Left lung (tissue), 10 donors: ENCODE results near the gene FAM241B. TPM values are rescaled to one million over a fixed set of nuclear protein-coding genes. Genes with fewer than 3 reads are reported as not detected.

Experiments used
- ATAC-seq: fragments of 200-7000 bp; cut with Tn5 transposase; one replicate; pipeline ENCODE4 v1.9.1; 2020; ENCODE audit warnings: moderate library complexity
- DNase-seq, 4 donors: peaks; one replicate each; pipeline ENCODE4 v3.0.0-alpha.2; 2013 to 2020
- H3K27ac ChIP-seq, 2 donors: fragments of 200-600 bp; sonication (generic) in 1 of 2; one replicate each; pipeline versions ENCODE4 v1.5.0 to v1.8.0; 2020 to 2021
- H3K27me3 ChIP-seq, 2 donors: fragments of 200-600 bp; sonication (generic) in 1 of 2; one replicate each; pipeline versions ENCODE4 v1.5.0 to v1.8.0; 2020 to 2021
- H3K36me3 ChIP-seq, 2 donors: fragments of 200-600 bp; sonication (generic) in 1 of 2; one replicate each; pipeline versions ENCODE4 v1.5.0 to v1.8.0; 2020 to 2021
- H3K4me1 ChIP-seq, 2 donors: fragments of 200-600 bp; one replicate each; pipeline ENCODE4 v1.8.0; 2021
- H3K4me3 ChIP-seq, 2 donors: fragments of 200-600 bp; sonication (generic) in 1 of 2; one replicate each; pipeline versions ENCODE4 v1.5.0 to v1.8.0; 2020 to 2021; ENCODE audit warnings: mild to moderate bottlenecking in 1 of 2
- H3K9me3 ChIP-seq, 2 donors: fragments of 200-600 bp; sonication (generic) in 1 of 2; one replicate each; pipeline versions ENCODE4 v1.5.0 to v1.8.0; 2020 to 2021
- CTCF ChIP-seq, 2 donors: fragments of 200-600 bp; sonication (generic) in 1 of 2; IDR thresholded peaks; one replicate each; pipeline versions ENCODE4 v1.5.0 to v1.8.0; 2021; ENCODE audit warnings: antibody characterized with exemption in 2 of 2
- intact Hi-C, 2 donors: fragments of 100-400 bp; cut with DNase I; formaldehyde crosslinking; loops; one replicate each; pipeline versions ENCODE4 v1.11.2 to v1.14.2; 2022
- polyA plus RNA-seq, 6 donors: library from polyadenylated mRNA; unstranded; fragments of 120-200 nt; gene quantifications; one replicate each; pipeline ENCODE4 v1.2.1, GENCODE V29; 2013; ENCODE audit not compliant: insufficient read length in 6 of 6
- total RNA-seq, 2 donors: library from RNA; stranded (reverse); fragmentation: NEBNext Ultra II Directional; extraction: Animal tissue kit (Norgen Biotek cat#: 25700); gene quantifications; one replicate each; pipeline ENCODE4 v1.2.1, GENCODE V29; 2021
- donor health status: DM: no; HTN: yes; CAD: no.
- donor health status: DM: no; HTN: no; CAD: no.

FAM241B gene
- total and polyA plus RNA-seq, 8 donors = 6.1 to 9.6 (median 7.3) TPM

- H3K4me1 ChIP-seq = no peaks in the 10 kb centered on the region
- DNase-seq (no peak), ATAC-seq (no peak)
- H3K27me3 ChIP-seq = peaks cover 0 to 27% of the 10 kb centered on the region in 2 donors
- H3K27ac ChIP-seq = no peak overlapping the region
- intact Hi-C loops = no loop called here
- no peak overlapping the region for H3K4me3 ChIP-seq
- no peaks in the 10 kb centered on the region for H3K9me3 ChIP-seq
- no peaks in the 10 kb centered on the region for H3K36me3 ChIP-seq
- TF ChIP-seq CTCF (IDR thresholded peaks at IDR 0.05) = no peak
Observed at GRCh38 chr10:69662901-69663300, 32.9 kb downstream of the FAM241B start.

- Histone ChIP-seq H3K9me3 (no peaks in the 10 kb centered on the region), H3K36me3 (no peaks in the 10 kb centered on the region), H3K27ac (no peak overlapping the region), H3K4me1 (no peaks in the 10 kb centered on the region), H3K4me3 (no peak overlapping the region), H3K27me3 (peaks cover 0 to 21% of the 10 kb centered on the region in 2 donors)
- intact Hi-C loops = no loop called here
- ATAC-seq (no peak), DNase-seq (no peak)
- no peak for TF ChIP-seq CTCF (IDR thresholded peaks at IDR 0.05)
Observed at GRCh38 chr10:69663369-69663947, 33.4 kb downstream of the FAM241B start.

DNA sequence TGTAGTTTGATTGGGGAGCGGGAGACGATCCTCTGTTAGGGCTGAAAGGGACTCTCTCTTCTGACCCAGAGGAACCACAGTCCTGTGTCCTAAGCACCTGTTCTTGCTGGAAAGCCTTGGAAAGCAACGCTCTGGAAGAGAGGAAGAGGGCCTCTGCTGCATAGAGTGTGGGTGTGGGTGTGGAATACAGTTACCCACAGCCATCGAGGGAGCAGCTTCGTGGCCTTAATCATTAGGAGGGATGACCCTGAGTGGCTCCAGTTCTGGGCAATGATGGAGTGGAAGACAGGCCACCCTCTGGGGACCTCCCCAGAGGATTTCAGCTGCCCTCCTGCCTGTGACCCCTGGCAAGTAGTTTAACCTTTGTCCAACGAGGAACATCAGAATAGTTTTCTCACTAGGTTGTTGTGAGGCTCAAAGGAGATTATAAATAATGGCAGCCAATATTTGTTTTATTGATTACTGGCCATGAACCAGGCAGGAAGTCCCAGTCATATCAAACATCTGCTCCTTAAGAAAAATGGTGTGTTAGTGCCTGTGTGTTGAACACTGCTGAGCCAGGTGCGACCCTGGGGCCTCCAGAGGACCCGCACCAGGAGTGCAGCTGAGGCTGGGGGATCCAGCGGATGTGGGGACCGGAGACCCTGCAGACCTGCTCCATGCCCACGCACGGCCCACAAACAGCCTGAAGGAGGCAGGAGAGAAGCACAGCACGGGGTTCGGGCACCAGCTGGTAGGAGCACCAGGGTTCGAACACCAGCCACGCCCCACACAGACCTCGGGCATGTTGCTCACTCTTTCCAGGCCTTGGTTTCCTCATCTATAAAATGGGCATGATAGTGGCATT lies 35.6 kb downstream of the FAM241B start:
- intact Hi-C loops = no loop called here
- no peaks in the 10 kb centered on the region for H3K9me3 ChIP-seq
- H3K27me3 ChIP-seq = peaks cover 0 to 26% of the 10 kb centered on the region in 2 donors
- H3K27ac ChIP-seq = no peak overlapping the region
- DNase-seq (no peak), ATAC-seq (no peak)
- no peak for TF ChIP-seq CTCF (IDR thresholded peaks at IDR 0.05)
- no peaks in the 10 kb centered on the region for H3K36me3 ChIP-seq
- H3K4me3 ChIP-seq = no peak overlapping the region
- H3K4me1 ChIP-seq = no peaks in the 10 kb centered on the region

DNA sequence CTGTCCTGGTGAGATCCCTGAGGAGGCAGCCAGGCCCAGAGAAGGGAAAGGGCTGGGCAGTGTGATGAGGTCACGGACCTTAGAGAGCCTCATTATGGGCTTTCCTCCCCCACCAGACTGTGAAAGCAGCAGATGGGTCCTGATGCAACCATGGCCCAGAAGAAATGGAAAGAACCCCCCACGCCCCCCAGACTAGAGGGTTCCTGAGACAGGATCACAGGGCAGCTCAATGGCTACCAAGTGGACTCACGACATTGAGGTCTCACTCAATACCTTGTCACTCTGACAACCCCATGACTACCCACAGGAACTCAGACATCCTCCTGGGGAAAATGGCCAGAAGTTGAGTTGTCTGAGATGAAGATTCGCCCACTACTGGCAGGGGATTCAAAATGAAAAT lies 36.7 kb downstream of the FAM241B start:
- ATAC-seq = no peak
- intact Hi-C loops = no loop called here
- no peak for DNase-seq
- no peak for TF ChIP-seq CTCF (IDR thresholded peaks at IDR 0.05)
- Histone ChIP-seq H3K36me3 (no peaks in the 10 kb centered on the region), H3K27ac (no peak overlapping the region), H3K27me3 (peaks cover 0 to 26% of the 10 kb centered on the region in 2 donors), H3K4me3 (no peak overlapping the region), H3K9me3 (no peaks in the 10 kb centered on the region), H3K4me1 (no peaks in the 10 kb centered on the region)

DNA sequence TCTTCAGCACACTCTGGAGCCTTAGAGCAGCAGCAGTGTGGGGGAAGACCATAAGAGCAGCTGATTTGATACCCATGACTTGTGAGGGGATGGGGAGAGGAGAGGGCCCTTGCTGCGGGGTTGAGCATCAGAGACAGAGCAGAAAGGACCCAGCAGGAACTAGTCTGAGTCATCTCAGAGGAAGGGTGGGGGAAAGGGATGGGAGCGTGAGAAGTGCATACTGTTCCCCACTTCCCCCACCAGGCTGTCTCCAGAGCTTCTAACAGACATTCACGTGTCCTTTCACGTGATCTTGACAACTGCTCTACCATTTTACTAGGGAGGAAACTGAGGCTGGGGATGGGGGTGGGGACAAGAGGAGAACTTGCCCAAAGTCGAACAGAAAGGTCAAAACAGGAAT lies 38.7 kb downstream of the FAM241B start:
- TF ChIP-seq CTCF (IDR thresholded peaks at IDR 0.05) = no peak
- H3K9me3 ChIP-seq = no peaks in the 10 kb centered on the region
- no peaks in the 10 kb centered on the region for H3K36me3 ChIP-seq
- H3K27me3 ChIP-seq = peaks cover 0 to 26% of the 10 kb centered on the region in 2 donors
- H3K4me3 ChIP-seq = no peak overlapping the region
- ATAC-seq (no peak), DNase-seq (no peak)
- no peaks in the 10 kb centered on the region for H3K4me1 ChIP-seq
- intact Hi-C loops = no loop called here
- H3K27ac ChIP-seq = no peak overlapping the region
